Liver (tissue), 3 donors: ENCODE measurements around the gene SEC62.

Source experiments
- ATF3 ChIP-seq: IDR thresholded peaks from 2 replicates; pipeline ENCODE4 v1.6.1; 2016; ENCODE audit warnings: antibody characterized with exemption
- CTCF ChIP-seq: fragments of 150-350 bp; IDR thresholded peaks from 2 replicates; pipeline ENCODE4 v1.5.1; 2017; ENCODE audit warnings: improper control_type of control experiment, low read depth, low read length; ENCODE audit not compliant: missing input control
- FOXA1 ChIP-seq: IDR thresholded peaks from 2 replicates; pipeline ENCODE4 v1.6.1; 2016; ENCODE audit warnings: antibody characterized with exemption
- FOXA2 ChIP-seq: IDR thresholded peaks from 2 replicates; pipeline ENCODE4 v1.6.1; 2016; ENCODE audit warnings: antibody characterized with exemption
- JUND ChIP-seq, 2 donors: IDR thresholded peaks; 2 replicates each; pipeline ENCODE4 v1.6.1; 2016; ENCODE audit warnings: antibody characterized with exemption in 2 of 2
- MAX ChIP-seq: IDR thresholded peaks from 2 replicates; pipeline ENCODE4 v1.6.1; 2016; ENCODE audit warnings: antibody characterized with exemption
- RAD21 ChIP-seq, 2 donors: IDR thresholded peaks; 2 replicates each; pipeline ENCODE4 v1.6.1; 2016; ENCODE audit warnings: antibody characterized with exemption in 2 of 2, mild to moderate bottlenecking in 2 of 2
- REST ChIP-seq: IDR thresholded peaks from 2 replicates; pipeline ENCODE4 v1.6.1; 2016; ENCODE audit warnings: antibody characterized with exemption, mild to moderate bottlenecking
- RXRA ChIP-seq, 2 donors: IDR thresholded peaks; 2 replicates each; pipeline ENCODE4 v1.6.1; 2017 to 2018; ENCODE audit warnings: antibody characterized with exemption in 2 of 2, mild to moderate bottlenecking in 1 of 2
- SP1 ChIP-seq: IDR thresholded peaks from 2 replicates; pipeline ENCODE4 v1.6.1; 2018; ENCODE audit warnings: antibody characterized with exemption, mild to moderate bottlenecking
- TAF1 ChIP-seq: conservative IDR thresholded peaks from 2 replicates; pipeline ENCODE4 v1.6.1; 2016; ENCODE audit warnings: antibody characterized with exemption, mild to moderate bottlenecking
- YY1 ChIP-seq: IDR thresholded peaks from 2 replicates; pipeline ENCODE4 v1.6.1; 2016; ENCODE audit warnings: antibody characterized with exemption, mild to moderate bottlenecking
- donor health status: healthy.
- donor health status: healthy.

- no peak for TF ChIP-seq FOXA1
- TF ChIP-seq RXRA (IDR thresholded peaks at IDR 0.05), result no peak
- no peak for TF ChIP-seq REST
- TF ChIP-seq CTCF, result no peak
- TF ChIP-seq MAX, result no peak
- TF ChIP-seq ATF3, result no peak
- TF ChIP-seq JUND (IDR thresholded peaks at IDR 0.05), result no peak
- TF ChIP-seq YY1, result no peak
- no peak for TF ChIP-seq SP1
- no peak for TF ChIP-seq RAD21 (IDR thresholded peaks at IDR 0.05)
- TF ChIP-seq FOXA2, result no peak
- no peak for TF ChIP-seq TAF1
Observed at GRCh38 chr3:169992781-169993180, 26.2 kb downstream of the SEC62 start.
